Suprapubic skin (tissue), 4 donors: ENCODE measurements around the gene NCK2. TPM values are rescaled to one million over a fixed set of nuclear protein-coding genes. Genes with fewer than 3 reads are reported as not detected.

Experiments used
- DNase-seq, 2 donors: peaks; one replicate each; pipeline ENCODE4 v3.0.0-alpha.2; 2019; ENCODE audit warnings: low spot score in 2 of 2
- H3K27ac ChIP-seq: fragments of 200-600 bp; sonication (generic); one replicate; pipeline ENCODE4 v1.5.1; 2019
- H3K27me3 ChIP-seq: fragments of 200-600 bp; sonication (generic); one replicate; pipeline ENCODE4 v1.5.1; 2019
- H3K36me3 ChIP-seq: fragments of 200-600 bp; sonication (generic); one replicate; pipeline ENCODE4 v1.5.1; 2019
- H3K4me1 ChIP-seq: fragments of 200-600 bp; sonication (generic); one replicate; pipeline ENCODE4 v1.5.1; 2019
- H3K4me3 ChIP-seq: fragments of 200-600 bp; sonication (generic); one replicate; pipeline ENCODE4 v1.5.1; 2019; ENCODE audit warnings: mild to moderate bottlenecking
- H3K9me3 ChIP-seq: fragments of 200-600 bp; sonication (generic); one replicate; pipeline ENCODE4 v1.5.1; 2019
- EP300 ChIP-seq: sonication (generic); formaldehyde crosslinking; IDR thresholded peaks from one replicate; pipeline ENCODE4 v1.6.1; 2017; ENCODE audit warnings: antibody characterized with exemption
- POLR2A ChIP-seq, 2 donors: fragments of 450-650 bp; IDR thresholded peaks; one replicate each; pipeline ENCODE4 v1.6.1; 2017; ENCODE audit warnings: antibody characterized with exemption in 2 of 2, mild to moderate bottlenecking in 2 of 2, moderate library complexity in 2 of 2
- POLR2AphosphoS5 ChIP-seq, 3 donors: sonication (generic); formaldehyde crosslinking; IDR thresholded peaks; one replicate each; pipeline ENCODE4 v1.6.1; 2017; ENCODE audit warnings: antibody characterized with exemption in 3 of 3
- WGBS: methylation state at CpG from one replicate; pipeline ENCODE4 v1.1.5; 2018; 5-methylcytosine and 5-hydroxymethylcytosine counted together
- total RNA-seq, 4 donors: library from RNA; depleted of rRNA; stranded (reverse); fragments of >200 nt; gene quantifications; one replicate each; pipeline ENCODE4 v1.1.0, GENCODE V29; 2016
- TF ChIP-seq, protein P1 (sequence below), 2 donors: fragments of 200-600 bp in 1 of 2; fragments of 450-650 bp in 1 of 2; sonication (generic) in 1 of 2; IDR thresholded peaks; one replicate each; pipeline ENCODE4 v1.5.1; 2016 to 2019; ENCODE audit warnings: antibody characterized with exemption in 2 of 2, mild to moderate bottlenecking in 1 of 2, moderate library complexity in 1 of 2

The NCK2 gene
- total RNA-seq, 4 donors from 2014 or later, result 40.1 to 59.4 (median 49.2) TPM

DNA sequence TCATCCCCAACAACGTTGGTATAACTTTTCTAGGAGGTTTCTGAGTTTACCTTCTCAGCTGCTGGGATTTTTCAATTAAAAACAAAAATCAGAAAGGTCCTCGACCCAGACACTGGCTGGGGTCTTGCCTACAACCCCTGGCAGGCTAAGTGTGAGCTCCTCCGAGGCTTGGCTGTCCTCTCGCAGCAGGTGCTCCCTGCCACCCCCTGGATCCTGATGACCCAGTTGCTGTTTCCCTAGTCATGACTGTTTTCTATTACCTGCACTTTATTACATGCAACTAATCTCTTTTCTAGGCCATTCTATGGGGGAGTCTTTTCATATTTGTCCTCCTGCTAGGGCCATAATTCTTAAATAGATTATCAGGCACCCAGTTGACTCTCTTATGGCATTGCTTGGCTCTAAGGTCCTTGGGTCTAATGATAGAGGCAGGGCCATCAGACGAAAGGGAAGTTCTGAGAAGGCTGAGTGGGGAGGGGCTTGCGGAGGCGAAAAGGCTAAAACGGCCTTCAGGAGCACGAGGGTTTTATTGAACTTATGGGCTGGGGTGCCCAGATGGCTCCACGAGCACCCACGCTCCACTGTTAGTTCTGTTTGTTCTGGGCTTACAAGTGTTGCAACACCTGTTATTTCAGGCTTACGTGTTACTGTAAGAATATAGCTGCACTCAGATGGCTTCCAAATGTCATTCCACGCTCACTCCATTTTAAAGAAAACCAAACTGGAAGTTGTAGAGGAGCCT lies 166.0 kb downstream of the NCK2 start:
- TF ChIP-seq EP300 (no peak), POLR2A (IDR thresholded peaks at IDR 0.05) (no peak), POLR2AphosphoS5 (IDR thresholded peaks at IDR 0.05) (no peak)
- TF ChIP-seq, protein P1, sequence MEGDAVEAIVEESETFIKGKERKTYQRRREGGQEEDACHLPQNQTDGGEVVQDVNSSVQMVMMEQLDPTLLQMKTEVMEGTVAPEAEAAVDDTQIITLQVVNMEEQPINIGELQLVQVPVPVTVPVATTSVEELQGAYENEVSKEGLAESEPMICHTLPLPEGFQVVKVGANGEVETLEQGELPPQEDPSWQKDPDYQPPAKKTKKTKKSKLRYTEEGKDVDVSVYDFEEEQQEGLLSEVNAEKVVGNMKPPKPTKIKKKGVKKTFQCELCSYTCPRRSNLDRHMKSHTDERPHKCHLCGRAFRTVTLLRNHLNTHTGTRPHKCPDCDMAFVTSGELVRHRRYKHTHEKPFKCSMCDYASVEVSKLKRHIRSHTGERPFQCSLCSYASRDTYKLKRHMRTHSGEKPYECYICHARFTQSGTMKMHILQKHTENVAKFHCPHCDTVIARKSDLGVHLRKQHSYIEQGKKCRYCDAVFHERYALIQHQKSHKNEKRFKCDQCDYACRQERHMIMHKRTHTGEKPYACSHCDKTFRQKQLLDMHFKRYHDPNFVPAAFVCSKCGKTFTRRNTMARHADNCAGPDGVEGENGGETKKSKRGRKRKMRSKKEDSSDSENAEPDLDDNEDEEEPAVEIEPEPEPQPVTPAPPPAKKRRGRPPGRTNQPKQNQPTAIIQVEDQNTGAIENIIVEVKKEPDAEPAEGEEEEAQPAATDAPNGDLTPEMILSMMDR (IDR thresholded peaks at IDR 0.05), result no peak
- Histone ChIP-seq H3K27ac (no peak overlapping the region), H3K9me3 (no peaks in the 10 kb centered on the region), H3K4me1 (no peaks in the 10 kb centered on the region), H3K4me3 (no peak overlapping the region), H3K27me3 (no peaks in the 10 kb centered on the region), H3K36me3 (no peaks in the 10 kb centered on the region)
- WGBS, result 78% methylated on average over 13 of the region's 13 CpGs
- DNase-seq, result no peak

DNA sequence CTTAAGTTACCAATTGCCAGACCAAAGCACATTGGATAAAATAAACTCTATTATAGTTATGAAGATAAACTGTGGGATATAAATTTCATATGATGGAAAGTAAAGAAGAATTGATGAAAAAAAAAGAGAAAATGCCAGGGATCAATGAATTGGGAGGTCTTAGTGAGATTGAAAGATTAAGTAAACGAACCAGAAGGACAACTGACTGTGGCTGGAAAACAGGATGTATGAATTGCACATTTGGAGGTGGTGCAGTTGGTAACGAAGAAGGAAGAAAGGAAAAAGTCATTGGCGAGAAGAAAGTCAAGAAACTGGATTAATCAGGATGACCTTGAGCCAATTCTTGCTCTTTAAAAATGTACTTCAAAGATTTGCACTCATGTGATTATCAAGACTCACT lies 166.7 kb downstream of the NCK2 start:
- H3K27me3 ChIP-seq, result no peaks in the 10 kb centered on the region
- 90% methylated on average over 3 of the region's 3 CpGs for WGBS
- no peaks in the 10 kb centered on the region for H3K4me1 ChIP-seq
- H3K4me3 ChIP-seq, result no peak overlapping the region
- H3K36me3 ChIP-seq, result no peaks in the 10 kb centered on the region
- no peaks in the 10 kb centered on the region for H3K9me3 ChIP-seq
- no peak overlapping the region for H3K27ac ChIP-seq
- no peak for DNase-seq
- no peak for TF ChIP-seq POLR2A (IDR thresholded peaks at IDR 0.05)
- TF ChIP-seq POLR2AphosphoS5 (IDR thresholded peaks at IDR 0.05), result no peak

DNA sequence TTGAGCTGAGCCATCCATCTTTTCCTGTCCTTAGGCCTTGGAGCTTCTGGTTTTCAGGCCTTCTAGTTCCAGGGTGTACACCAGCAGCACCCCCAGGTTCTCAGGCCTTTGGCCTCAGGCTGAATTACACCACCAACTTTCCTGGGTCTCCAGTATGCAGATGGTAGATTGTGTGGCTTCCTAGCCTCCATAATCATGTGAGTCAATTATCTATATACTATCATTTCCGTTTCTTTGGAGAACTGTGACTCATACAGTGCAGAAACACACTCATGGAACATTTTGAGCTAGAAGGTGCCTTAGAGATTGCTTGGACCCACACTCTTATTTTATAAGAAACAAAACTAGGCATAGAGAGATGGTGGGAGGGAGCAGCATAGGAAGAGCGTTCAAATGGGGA lies 167.4 kb downstream of the NCK2 start:
- H3K9me3 ChIP-seq, result no peaks in the 10 kb centered on the region
- H3K27me3 ChIP-seq, result no peaks in the 10 kb centered on the region
- H3K36me3 ChIP-seq, result no peaks in the 10 kb centered on the region
- no peaks in the 10 kb centered on the region for H3K4me1 ChIP-seq
- H3K4me3 ChIP-seq, result no peak overlapping the region
- H3K27ac ChIP-seq, result no peak overlapping the region
- WGBS, result 88% methylated on average over 2 of the region's 2 CpGs
- TF ChIP-seq POLR2AphosphoS5 (IDR thresholded peaks at IDR 0.05) (no peak), POLR2A (IDR thresholded peaks at IDR 0.05) (no peak), EP300 (no peak)
- TF ChIP-seq, protein P1 (IDR thresholded peaks at IDR 0.05), result no peak
- no peak for DNase-seq

DNA sequence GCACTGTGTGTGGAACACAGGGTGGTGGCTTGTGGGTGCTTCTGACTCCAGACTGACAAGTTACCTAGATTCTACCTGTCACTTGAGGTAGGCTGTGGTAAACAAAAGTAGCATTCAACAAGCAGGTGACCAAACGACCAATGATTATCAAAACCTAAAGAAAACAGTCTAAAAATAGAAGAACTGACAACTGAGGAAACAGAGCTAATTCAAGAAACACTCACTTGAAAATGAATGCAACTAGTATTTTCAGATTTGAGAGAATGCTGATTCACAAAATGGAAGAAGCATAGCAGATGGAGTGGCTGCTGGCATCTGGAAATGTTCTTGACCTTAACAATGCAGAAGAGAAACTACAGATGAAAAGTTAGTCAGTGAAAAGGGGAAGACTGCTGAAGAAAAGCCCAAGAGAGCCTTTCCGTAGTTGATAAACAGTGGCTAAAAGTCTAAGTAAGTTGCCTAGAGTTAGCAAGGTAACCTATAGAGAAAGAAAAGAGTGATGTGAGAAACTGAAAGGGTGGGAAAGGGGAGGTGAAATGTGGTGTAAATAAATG lies 170.4 kb downstream of the NCK2 start:
- no peaks in the 10 kb centered on the region for H3K36me3 ChIP-seq
- DNase-seq, result no peak
- no peak overlapping the region for H3K27ac ChIP-seq
- WGBS, result 82% methylated on average over 2 of the region's 2 CpGs
- TF ChIP-seq, protein P1 (IDR thresholded peaks at IDR 0.05), result no peak
- TF ChIP-seq EP300 (no peak), POLR2A (IDR thresholded peaks at IDR 0.05) (no peak), POLR2AphosphoS5 (IDR thresholded peaks at IDR 0.05) (no peak)
- no peak overlapping the region for H3K4me3 ChIP-seq
- H3K27me3 ChIP-seq, result no peaks in the 10 kb centered on the region
- H3K4me1 ChIP-seq, result no peaks in the 10 kb centered on the region
- H3K9me3 ChIP-seq, result no peaks in the 10 kb centered on the region

DNA sequence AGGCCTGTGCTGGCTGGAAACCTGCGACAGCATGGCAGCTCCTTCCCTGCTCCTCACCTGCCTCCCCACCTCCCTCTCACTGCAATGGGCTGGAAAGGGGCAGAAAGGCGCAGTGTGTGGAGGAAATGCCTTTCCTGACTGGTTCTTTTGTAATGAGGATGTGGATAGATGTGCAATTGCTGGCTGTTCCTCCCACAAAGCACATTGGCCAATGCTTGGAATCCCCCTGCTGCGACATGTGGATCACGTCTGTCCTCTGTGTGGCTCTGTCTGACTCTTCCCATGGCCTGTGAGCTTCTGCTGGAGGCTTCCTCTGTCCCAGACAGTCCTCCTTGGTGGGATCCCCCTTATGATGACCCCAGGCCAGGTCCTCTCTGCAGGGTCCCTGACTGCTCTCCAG lies 172.5 kb downstream of the NCK2 start:
- no peaks in the 10 kb centered on the region for H3K9me3 ChIP-seq
- TF ChIP-seq, protein P1 (IDR thresholded peaks at IDR 0.05), result no peak
- H3K4me1 ChIP-seq, result no peaks in the 10 kb centered on the region
- no peaks in the 10 kb centered on the region for H3K36me3 ChIP-seq
- no peak overlapping the region for H3K4me3 ChIP-seq
- H3K27ac ChIP-seq, result no peak overlapping the region
- DNase-seq, result no peak
- no peaks in the 10 kb centered on the region for H3K27me3 ChIP-seq
- WGBS, result 72% methylated on average over 4 of the region's 4 CpGs
